Measurements from ENCODE around the gene NDUFA11.

GRCh38 chr19:5903056-5903623 lies 450 bp downstream of the NDUFA11 start:
- TF ChIP-seq CTCF (IDR thresholded peaks at IDR 0.05) (no peak), POLR2AphosphoS5 (IDR thresholded peaks at IDR 0.05) (no peak), POLR2A (IDR thresholded peaks at IDR 0.05) (no peak)

Data from suprapubic skin (tissue), 4 donors.